NCI-H446 (cell line): Measurements from ENCODE around the gene CELF6.

Source experiments
- DNase-seq, 2 experiments: peaks; one replicate each; lab custom pipeline; 2025; lab: John Stamatoyannopoulos, UW

Gene CELF6

GRCh38 chr15:72271895-72272212, 48.1 kb downstream of the CELF6 start:
- DNase-seq, result no peak

GRCh38 chr15:72271221-72271620, 48.7 kb downstream of the CELF6 start:
- DNase-seq, result no peak

GRCh38 chr15:72269739-72270138, 50.2 kb downstream of the CELF6 start:
- no peak for DNase-seq

- no peak for DNase-seq
Measured at GRCh38 chr15:72265031-72265430, 54.9 kb downstream of the CELF6 start.

GRCh38 chr15:72252663-72253299, 67.2 kb downstream of the CELF6 start:
- no peak for DNase-seq

DNA sequence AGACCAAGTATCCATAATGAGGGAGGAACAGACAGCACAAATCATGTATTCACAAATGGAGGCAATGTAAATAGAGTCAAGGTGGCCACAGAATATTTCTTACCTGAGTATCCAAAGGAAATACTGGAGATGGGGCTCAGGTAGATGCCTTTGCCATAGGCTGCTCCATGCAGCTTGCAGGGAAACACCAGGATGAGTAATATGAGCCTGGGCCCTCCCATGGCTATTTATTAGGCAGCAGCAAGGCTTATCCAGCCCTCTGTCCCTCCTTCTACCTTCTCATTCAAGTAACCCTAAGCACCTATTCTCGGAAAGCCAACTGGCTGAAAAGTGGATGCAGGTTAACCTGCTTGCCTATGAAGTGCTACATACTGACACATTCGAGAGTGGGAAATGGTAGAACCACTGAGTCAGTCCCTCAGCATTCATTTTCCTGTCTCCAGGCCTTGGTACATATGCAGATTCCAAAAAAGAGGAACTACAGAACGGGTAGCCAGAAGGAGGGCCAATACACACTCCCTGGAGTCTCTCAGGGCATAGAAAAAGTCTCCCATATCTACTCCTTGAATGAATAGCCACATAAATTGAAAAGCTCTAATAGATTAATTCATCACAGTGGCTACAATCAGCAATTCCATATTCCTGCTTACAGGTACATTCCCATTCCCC, 70.7 kb downstream of the CELF6 start:
- DNase-seq, result no peak

DNA sequence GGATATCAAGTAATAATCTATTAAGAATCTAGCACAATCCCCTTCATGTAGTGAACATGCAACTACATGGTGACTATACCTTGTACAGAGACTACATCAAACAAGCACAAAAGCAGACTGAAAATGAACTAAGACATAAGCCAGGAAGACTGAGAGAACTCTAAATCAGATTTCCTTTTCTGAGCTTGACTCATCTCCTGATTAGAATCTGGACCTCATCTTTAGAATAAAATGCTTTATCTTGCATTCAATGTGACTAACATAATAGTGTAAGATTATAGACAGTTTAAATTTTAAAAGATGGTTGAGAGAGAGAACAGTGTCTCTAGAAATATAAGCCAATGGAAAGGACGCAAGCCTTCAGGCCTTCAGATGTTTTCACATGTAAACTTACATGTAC, 71.4 kb downstream of the CELF6 start:
- DNase-seq, result no peak

GRCh38 chr15:72242775-72243370, 77.1 kb downstream of the CELF6 start:
- no peak for DNase-seq

GRCh38 chr15:72239652-72240051, 80.3 kb downstream of the CELF6 start:
- DNase-seq, result no peak

DNA sequence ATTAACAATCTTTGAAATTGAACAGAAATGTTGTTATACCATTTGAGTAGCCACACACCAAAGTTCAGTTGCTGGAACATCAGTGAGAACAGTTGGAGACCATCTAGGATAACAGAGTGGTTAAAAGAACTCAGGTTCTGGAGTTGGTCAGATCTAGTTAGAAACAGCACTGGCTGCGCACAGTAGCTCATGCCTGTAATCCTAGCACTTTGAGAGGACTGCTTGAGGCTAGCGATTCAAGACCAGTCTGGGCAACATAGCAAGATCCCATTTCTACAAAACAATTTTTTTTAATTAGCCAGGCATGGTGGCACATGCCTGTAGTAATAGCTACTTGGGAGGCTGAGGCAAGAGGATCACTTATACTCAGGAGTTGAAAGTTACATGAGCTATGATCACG, 81.4 kb downstream of the CELF6 start:
- no peak for DNase-seq

DNA sequence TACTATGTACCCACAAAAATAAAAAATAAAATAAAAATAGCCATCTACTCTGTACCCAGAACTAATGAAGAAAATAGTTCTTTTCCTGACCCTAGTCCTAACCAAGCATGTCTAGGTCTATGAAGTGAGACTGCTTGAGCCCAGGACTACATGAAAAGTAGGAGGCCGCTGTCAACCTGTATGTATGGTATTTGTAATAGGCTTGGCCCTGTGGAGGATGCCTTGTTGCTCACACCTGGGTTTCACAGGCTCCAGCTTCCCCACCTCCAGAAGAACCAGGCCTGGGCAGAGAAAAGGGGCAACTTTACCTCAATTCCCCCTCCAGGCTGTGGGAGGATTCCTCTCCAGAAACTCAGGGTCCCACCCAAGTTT, 82.1 kb downstream of the CELF6 start:
- DNase-seq, result no peak

GRCh38 chr15:72237029-72237852, 82.7 kb downstream of the CELF6 start:
- no peak for DNase-seq

DNA sequence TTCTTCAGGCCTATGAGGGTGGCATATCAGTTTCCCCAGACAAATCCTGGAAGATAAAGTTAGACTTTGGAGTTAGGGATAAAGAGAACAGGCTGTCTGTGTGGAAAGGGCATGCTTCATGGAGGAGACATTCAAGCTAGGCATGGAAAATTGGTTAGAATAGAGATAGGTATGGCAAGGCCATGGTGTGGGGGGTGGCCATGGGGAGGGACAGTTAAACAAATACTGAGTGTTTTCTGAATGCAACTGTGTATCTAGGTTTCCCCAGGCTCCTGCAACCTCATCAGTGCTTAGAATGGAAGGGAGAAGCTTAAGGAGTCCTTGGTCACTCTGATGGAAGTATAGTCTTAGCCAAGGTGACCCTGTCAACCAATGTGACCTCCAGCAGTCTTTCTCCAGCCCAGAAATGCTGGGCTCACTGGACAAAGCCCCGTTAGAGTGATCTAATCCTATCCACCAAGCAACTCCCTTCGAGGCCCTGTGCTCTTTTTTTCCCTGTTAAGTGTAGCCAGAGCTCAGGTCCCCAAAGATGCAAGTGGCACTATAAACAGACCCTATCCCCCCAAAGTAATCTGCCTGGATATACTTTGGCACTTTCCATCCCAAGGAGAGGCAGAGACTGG, 83.5 kb downstream of the CELF6 start:
- no peak for DNase-seq

DNA sequence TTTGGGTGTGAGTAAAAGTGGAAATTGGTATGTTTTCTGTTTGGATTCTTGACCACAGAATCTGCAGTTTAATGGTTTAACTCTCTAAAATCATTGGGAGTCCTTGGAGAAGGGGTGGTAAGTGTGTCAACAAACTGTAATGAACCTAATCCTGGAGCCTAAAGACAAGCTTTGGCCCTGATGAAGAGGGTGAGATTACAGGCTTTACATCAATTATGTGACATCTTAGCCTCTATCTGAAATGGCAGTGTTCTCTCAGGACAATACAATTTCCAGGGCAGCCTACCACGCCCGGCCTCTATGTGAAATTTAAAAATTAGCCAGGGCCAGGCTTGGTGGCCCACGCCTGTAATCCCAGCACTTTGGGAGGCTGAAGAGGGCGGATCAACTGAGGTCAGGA, 84.7 kb downstream of the CELF6 start:
- DNase-seq, result no peak
